SHP77 (cell line): ENCODE results near the gene CCDC148.

ENCODE experiments used
- DNase-seq, 2 experiments: peaks; one replicate each; lab custom pipeline; 2025; lab: John Stamatoyannopoulos, UW

CCDC148 gene

DNA sequence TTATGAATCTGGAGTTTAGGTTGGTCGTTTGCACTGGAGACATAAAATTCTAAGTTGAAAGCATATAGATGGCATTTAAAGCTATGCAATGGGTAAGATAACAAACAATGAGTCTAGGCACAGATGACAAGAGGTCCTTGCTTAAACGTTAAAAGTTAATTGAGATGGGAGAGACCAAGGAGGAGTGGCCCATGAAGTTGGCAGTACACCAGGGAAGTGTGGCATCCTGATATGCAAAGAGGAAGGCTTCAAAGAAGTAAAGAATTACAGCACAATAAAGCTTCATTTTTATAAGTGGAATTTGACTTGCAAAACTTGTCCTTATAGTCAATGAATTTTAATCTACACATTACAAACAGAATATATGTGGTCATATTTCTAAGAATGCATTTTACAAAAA is 331.7 kb downstream of the CCDC148 start:
- DNase-seq = no peak
